ENCODE data around the gene TPBGL.
"Not testable (repeated sequence)": the region's sequence is repeated elsewhere in the genome, so short reads cannot be mapped to it uniquely, and the experiment has no call there.

Gene TPBGL

GRCh38 chr11:75270896-75271418 is 30.4 kb downstream of the TPBGL start:
- Mint-ChIP-seq H3K36me3 (peaks cover 4% of the 10 kb centered on the region), H3K9me3 (ENCODE audit: low read depth) (no peaks in the 10 kb centered on the region), H3K27ac (peak overlapping the region; percentile 41), H3K4me1 (ENCODE audit: low read depth) (peaks cover 42% of the 10 kb centered on the region), H3K27me3 (no peaks in the 10 kb centered on the region), H3K4me3 (no peak overlapping the region)

- Mint-ChIP-seq H3K4me3 (no peak overlapping the region), H3K36me3 (peaks cover 7% of the 10 kb centered on the region), H3K27ac (peak overlapping the region; percentile 46), H3K27me3 (no peaks in the 10 kb centered on the region), H3K4me1 (ENCODE audit: low read depth) (peaks cover 49% of the 10 kb centered on the region), H3K9me3 (ENCODE audit: low read depth) (no peaks in the 10 kb centered on the region)
Observed at GRCh38 chr11:75271730-75272129, 31.2 kb downstream of the TPBGL start.

- Mint-ChIP-seq H3K4me1 (ENCODE audit: low read depth) (peaks cover 54% of the 10 kb centered on the region), H3K9me3 (ENCODE audit: low read depth) (no peaks in the 10 kb centered on the region), H3K36me3 (peaks cover 9% of the 10 kb centered on the region), H3K27ac (peak overlapping the region; percentile 80), H3K27me3 (no peaks in the 10 kb centered on the region), H3K4me3 (no peak overlapping the region)
Observed at GRCh38 chr11:75272391-75272790, 31.8 kb downstream of the TPBGL start.

- H3K36me3 Mint-ChIP-seq, result peaks cover 12% of the 10 kb centered on the region
- H3K27ac Mint-ChIP-seq, result peak overlapping the region; percentile 80
- no peaks in the 10 kb centered on the region for H3K27me3 Mint-ChIP-seq
- peaks cover 58% of the 10 kb centered on the region for H3K4me1 Mint-ChIP-seq (ENCODE audit: low read depth)
- no peaks in the 10 kb centered on the region for H3K9me3 Mint-ChIP-seq (ENCODE audit: low read depth)
- no peak overlapping the region for H3K4me3 Mint-ChIP-seq
Observed at GRCh38 chr11:75272821-75273301, 32.3 kb downstream of the TPBGL start.

GRCh38 chr11:75273411-75274391 is 33.1 kb downstream of the TPBGL start:
- no peak overlapping the region for H3K4me3 Mint-ChIP-seq
- H3K36me3 Mint-ChIP-seq, result peaks cover 9% of the 10 kb centered on the region
- H3K27me3 Mint-ChIP-seq, result no peaks in the 10 kb centered on the region
- peaks cover 59% of the 10 kb centered on the region for H3K4me1 Mint-ChIP-seq (ENCODE audit: low read depth)
- peak overlapping the region; percentile 79 for H3K27ac Mint-ChIP-seq
- no peaks in the 10 kb centered on the region for H3K9me3 Mint-ChIP-seq (ENCODE audit: low read depth)

- H3K4me1 Mint-ChIP-seq (ENCODE audit: low read depth), result peaks cover 63% of the 10 kb centered on the region
- H3K27ac Mint-ChIP-seq, result peak overlapping the region; percentile 79
- H3K4me3 Mint-ChIP-seq; H3K36me3 Mint-ChIP-seq; H3K9me3 Mint-ChIP-seq (ENCODE audit: low read depth); H3K27me3 Mint-ChIP-seq: not testable (repeated sequence)
Observed at GRCh38 chr11:75274716-75275115, 34.1 kb downstream of the TPBGL start.

- Mint-ChIP-seq H3K27me3 (no peaks in the 10 kb centered on the region), H3K36me3 (peaks cover 12% of the 10 kb centered on the region), H3K4me1 (ENCODE audit: low read depth) (peaks cover 69% of the 10 kb centered on the region), H3K4me3 (peak overlapping the region; percentile 84), H3K27ac (peak overlapping the region; percentile 99), H3K9me3 (ENCODE audit: low read depth) (no peaks in the 10 kb centered on the region)
Observed at GRCh38 chr11:75275581-75275980, 35.0 kb downstream of the TPBGL start.

GRCh38 chr11:75276186-75276585 is 35.6 kb downstream of the TPBGL start:
- Mint-ChIP-seq H3K36me3 (peaks cover 12% of the 10 kb centered on the region), H3K4me3 (peak overlapping the region; percentile 30), H3K27me3 (no peaks in the 10 kb centered on the region), H3K27ac (peak overlapping the region; percentile 99), H3K9me3 (ENCODE audit: low read depth) (no peaks in the 10 kb centered on the region), H3K4me1 (ENCODE audit: low read depth) (peaks cover 66% of the 10 kb centered on the region)

GRCh38 chr11:75276686-75277085 is 36.1 kb downstream of the TPBGL start:
- peak overlapping the region; percentile 30 for H3K4me3 Mint-ChIP-seq
- H3K4me1 Mint-ChIP-seq (ENCODE audit: low read depth), result peaks cover 62% of the 10 kb centered on the region
- peaks cover 10% of the 10 kb centered on the region for H3K36me3 Mint-ChIP-seq

GRCh38 chr11:75277211-75277805 is 36.7 kb downstream of the TPBGL start:
- Mint-ChIP-seq H3K9me3 (ENCODE audit: low read depth) (no peaks in the 10 kb centered on the region), H3K4me1 (ENCODE audit: low read depth) (peaks cover 62% of the 10 kb centered on the region), H3K27ac (peak overlapping the region; percentile 99), H3K4me3 (no peak overlapping the region), H3K27me3 (no peaks in the 10 kb centered on the region), H3K36me3 (peaks cover 10% of the 10 kb centered on the region)

More at GRCh38 chr11:75276686-75277085, 36.1 kb downstream of the TPBGL start:
- Mint-ChIP-seq H3K27ac (peak overlapping the region; percentile 99), H3K27me3 (no peaks in the 10 kb centered on the region), H3K9me3 (ENCODE audit: low read depth) (no peaks in the 10 kb centered on the region)

GRCh38 chr11:75277991-75278790 is 37.6 kb downstream of the TPBGL start:
- H3K27me3 Mint-ChIP-seq, result no peaks in the 10 kb centered on the region
- H3K36me3 Mint-ChIP-seq, result peaks cover 10% of the 10 kb centered on the region
- peaks cover 55% of the 10 kb centered on the region for H3K4me1 Mint-ChIP-seq (ENCODE audit: low read depth)
- H3K27ac Mint-ChIP-seq, result peak overlapping the region; percentile 99
- H3K9me3 Mint-ChIP-seq (ENCODE audit: low read depth), result no peaks in the 10 kb centered on the region
- H3K4me3 Mint-ChIP-seq, result no peak overlapping the region

- Mint-ChIP-seq H3K27ac (no peak overlapping the region), H3K4me1 (ENCODE audit: low read depth) (peaks cover 46% of the 10 kb centered on the region), H3K4me3 (no peak overlapping the region), H3K9me3 (ENCODE audit: low read depth) (no peaks in the 10 kb centered on the region), H3K27me3 (no peaks in the 10 kb centered on the region), H3K36me3 (peaks cover 10% of the 10 kb centered on the region)
Observed at GRCh38 chr11:75279273-75279672, 38.7 kb downstream of the TPBGL start.

GRCh38 chr11:75280227-75280701 is 39.7 kb downstream of the TPBGL start:
- H3K4me3 Mint-ChIP-seq, result peak overlapping the region; percentile 8

GRCh38 chr11:75280770-75281468 is 40.3 kb downstream of the TPBGL start:
- H3K4me3 Mint-ChIP-seq, result no peak overlapping the region
- H3K36me3 Mint-ChIP-seq, result peaks cover 10% of the 10 kb centered on the region
- peaks cover 35% of the 10 kb centered on the region for H3K4me1 Mint-ChIP-seq (ENCODE audit: low read depth)
- no peak overlapping the region for H3K27ac Mint-ChIP-seq
- no peaks in the 10 kb centered on the region for H3K9me3 Mint-ChIP-seq (ENCODE audit: low read depth)
- H3K27me3 Mint-ChIP-seq, result no peaks in the 10 kb centered on the region

More at GRCh38 chr11:75280227-75280701, 39.7 kb downstream of the TPBGL start:
- Mint-ChIP-seq H3K9me3 (ENCODE audit: low read depth) (no peaks in the 10 kb centered on the region), H3K4me1 (ENCODE audit: low read depth) (peaks cover 42% of the 10 kb centered on the region), H3K36me3 (peaks cover 10% of the 10 kb centered on the region), H3K27ac (peak overlapping the region; percentile 71), H3K27me3 (no peaks in the 10 kb centered on the region)
